Heart right ventricle (tissue), 16 donors: ENCODE measurements around the gene LMOD1. TPM values are rescaled to one million over a fixed set of nuclear protein-coding genes. Genes with fewer than 3 reads are reported as not detected.
A peak's percentile ranks its signal among the peaks of the same experiment; 100 is the strongest.
"Not testable (repeated sequence)": the region's sequence is repeated elsewhere in the genome, so short reads cannot be mapped to it uniquely, and the experiment has no call there.

Experiments
- ATAC-seq, 8 donors: fragments of 200-7000 bp; cut with Tn5 transposase; one replicate each; pipeline ENCODE4 v1.9.1; 2020; ENCODE audit warnings: mild to moderate bottlenecking in 8 of 8, moderate library complexity in 8 of 8, moderate number of reproducible peaks in 1 of 8
- DNase-seq, 2 donors: peaks; one replicate each; pipeline ENCODE4 v3.0.0-alpha.2; 2020
- H3K27ac ChIP-seq, 10 donors: fragments of 200-600 bp; sonication (generic) in 2 of 10; one replicate each; pipeline versions ENCODE4 v1.5.0 to v1.8.0; 2020 to 2022; ENCODE audit warnings: mild to moderate bottlenecking in 3 of 10
- H3K27me3 ChIP-seq, 7 donors: fragments of 200-600 bp; one replicate each; pipeline ENCODE4 v1.8.0; 2021 to 2022; ENCODE audit warnings: mild to moderate bottlenecking in 2 of 7
- H3K36me3 ChIP-seq, 9 donors: fragments of 200-600 bp; sonication (generic) in 1 of 9; one replicate each; pipeline versions ENCODE4 v1.5.0 to v1.8.0; 2020 to 2022; ENCODE audit warnings: mild to moderate bottlenecking in 2 of 9
- H3K4me1 ChIP-seq, 9 donors: fragments of 200-600 bp; sonication (generic) in 1 of 9; one replicate each; pipeline versions ENCODE4 v1.5.0 to v1.8.0; 2020 to 2022; ENCODE audit warnings: mild to moderate bottlenecking in 4 of 9
- H3K4me3 ChIP-seq, 10 donors: fragments of 200-600 bp; sonication (generic) in 2 of 10; one replicate each; pipeline versions ENCODE4 v1.5.0 to v1.8.0; 2020 to 2022; ENCODE audit warnings: mild to moderate bottlenecking in 7 of 10, moderate library complexity in 2 of 10
- H3K9me3 ChIP-seq, 11 donors: fragments of 200-600 bp in 10 of 11; sonication (generic) in 2 of 11; one replicate each; pipeline versions ENCODE4 v1.5.0 to v1.8.0; 2013 to 2022; ENCODE audit warnings: mild to moderate bottlenecking in 2 of 11, control low read depth in 1 of 11, moderate library complexity in 1 of 11
- CTCF ChIP-seq, 9 donors: fragments of 200-600 bp; sonication (generic) in 2 of 9; IDR thresholded peaks; one replicate each; pipeline versions ENCODE4 v1.5.0 to v1.8.0; 2021 to 2022; ENCODE audit warnings: antibody characterized with exemption in 9 of 9, mild to moderate bottlenecking in 5 of 9, moderate library complexity in 1 of 9
- WGBS, 2 donors: extraction: QIAGEN DNeasy Blood & Tissue Kit; methylation state at CpG; one replicate each; pipeline ENCODE4 v1.1.7; 2013; ENCODE audit warnings: inconsistent platforms in 1 of 2; 5-methylcytosine and 5-hydroxymethylcytosine counted together
- intact Hi-C, 10 donors: fragments of 100-400 bp; cut with DNase I; formaldehyde crosslinking; loops; one replicate each; pipeline versions ENCODE4 v1.11.1 to v1.14.2; 2022
- polyA plus RNA-seq, 2 donors: library from polyadenylated mRNA; stranded (reverse); fragments of 200-250 nt; gene quantifications; one replicate each; pipeline ENCODE4 v1.2.3, GENCODE V29; 2013
- total RNA-seq, 10 donors: library from RNA; stranded (reverse); fragmentation: NEBNext Ultra II Directional in 3 of 10; extraction: Animal tissue kit (Norgen Biotek cat#: 25700) in 3 of 10; gene quantifications; one replicate each; pipeline versions ENCODE4 v1.2.1 to v1.2.4, GENCODE V29; 2021 to 2023
- donor health status: Arrhythmogenic right ventricular cardiomyopathy.
- donor health status: ischemic (EF 13 %, LVEDD 7.1; RV severe dilation, severe dysfunction).
- donor health status: healthy with polysubstance abuse.
- donor health status: DM: no; HTN: yes; CAD: no.
- donor health status: DM: no; HTN: no; CAD: no.
- donor health status: ischemic (EF 25% LVEDD 6.9; RV normal size, moderate dysfunction).
- donor health status: ischemic (EF 25% LVEDD 5.7; RV mildly dilated, moderate dysfunction).
- donor health status: healthy.
- donor health status: DM: yes; HTN: yes; CAD: no.
- donor health status: Ischemic cardiomyopathy.
- donor health status: ischemic (EF 35%, LVEDD 5.7; RV mildly dilated, moderate dysfunction).
- donor health status: nonischemic (EF 11% LVEDD 7.7; RV severe dilation, severe dysfunction).
- donor health status: DM: yes; HTN: yes; CAD: no.
- donor health status: PGD.
- donor health status: ischemic (EF 29% LVEDD 5.4; RV normal size, mild dysfunction).
- donor health status: nonischemic (EF 23%, LVEDD 6.1; RV moderate dilation, normal function).

The LMOD1 gene
- total and polyA plus RNA-seq, 12 donors, result 3.6 to 22.7 (median 9.8) TPM

- Histone ChIP-seq H3K9me3 (no peaks in the 10 kb centered on the region), H3K4me1 (peaks cover 0 to 56% (median 6%) of the 10 kb centered on the region in 9 donors), H3K4me3 (peak overlapping the region in 3 of 10 donors; percentile 24 to 30 (median 27)), H3K27me3 (peaks cover 0 to 29% (median 0%) of the 10 kb centered on the region in 7 donors), H3K27ac (peak overlapping the region in 3 of 10 donors; percentile 35 to 60 (median 58)), H3K36me3 (no peaks in the 10 kb centered on the region)
- no peak for TF ChIP-seq CTCF (IDR thresholded peaks at IDR 0.05)
- DNase-seq, result no peak
- WGBS, 2 donors, result 94 to 95% methylated on average over 1 of the region's 1 CpG
- no peak for ATAC-seq
- intact Hi-C loops, result loop anchor here in 1 of 10 donors (10.0 kb wide), 1 partner anchor 47 kb away; no protein-coding TSS in a partner anchor
Observed at GRCh38 chr1:201942129-201942495, 4.2 kb downstream of the LMOD1 start.

- intact Hi-C loops, result loop anchor here in 1 of 10 donors (10.0 kb wide), 1 partner anchor 47 kb away; no protein-coding TSS in a partner anchor
- Histone ChIP-seq H3K4me3 (peak overlapping the region in 5 of 10 donors; percentile 12 to 30 (median 26)), H3K27ac (peak overlapping the region in 4 of 10 donors; percentile 35 to 60 (median 48)), H3K36me3 (no peaks in the 10 kb centered on the region), H3K9me3 (no peaks in the 10 kb centered on the region), H3K4me1 (peaks cover 0 to 52% (median 6%) of the 10 kb centered on the region in 9 donors), H3K27me3 (peaks cover 0 to 24% (median 0%) of the 10 kb centered on the region in 7 donors)
- 47 to 48% methylated on average over 18 of the region's 18 CpGs for WGBS, 2 donors
- no peak for DNase-seq
- peak in 1 of 8 donors; percentile 32 for ATAC-seq
- no peak for TF ChIP-seq CTCF (IDR thresholded peaks at IDR 0.05)
Observed at GRCh38 chr1:201941420-201942128, 4.8 kb downstream of the LMOD1 start.

- Histone ChIP-seq H3K4me1 (peaks cover 0 to 46% (median 6%) of the 10 kb centered on the region in 9 donors), H3K27me3 (peaks cover 0 to 11% (median 0%) of the 10 kb centered on the region in 7 donors), H3K27ac (peak overlapping the region in 2 of 10 donors; percentile 4 to 10)
- H3K36me3 ChIP-seq, H3K4me3 ChIP-seq, ATAC-seq, H3K9me3 ChIP-seq, DNase-seq: not testable (repeated sequence)
- WGBS, 2 donors, result 94 to 95% methylated on average over 10 of the region's 10 CpGs
- intact Hi-C loops, result loop anchor here in 1 of 10 donors (10.0 kb wide), 1 partner anchor 46 kb away; no protein-coding TSS in a partner anchor
Observed at GRCh38 chr1:201940316-201940715, 6.0 kb downstream of the LMOD1 start.

GRCh38 chr1:201939574-201939973, 6.8 kb downstream of the LMOD1 start:
- ATAC-seq, result no peak
- TF ChIP-seq CTCF (IDR thresholded peaks at IDR 0.05), result no peak
- Histone ChIP-seq H3K27ac (peak overlapping the region in 4 of 10 donors; percentile 17 to 53 (median 49)), H3K36me3 (no peaks in the 10 kb centered on the region), H3K27me3 (peaks cover 0 to 10% (median 0%) of the 10 kb centered on the region in 7 donors), H3K4me1 (peaks cover 0 to 46% (median 6%) of the 10 kb centered on the region in 9 donors), H3K4me3 (no peak overlapping the region), H3K9me3 (no peaks in the 10 kb centered on the region)
- WGBS, 2 donors, result 60 to 65% methylated on average over 5 of the region's 5 CpGs
- DNase-seq, result no peak
- intact Hi-C loops, result no loop called here
